Neuronal stem cell (in vitro differentiated cells): ENCODE measurements around the gene EDNRB.

Experiments
- DNase-seq: peaks from one replicate; pipeline ENCODE4 v3.0.0-alpha.2; 2013; ENCODE audit warnings: low spot score
- H2AFZ ChIP-seq: one replicate; pipeline ENCODE4 v1.6.1; 2013; ENCODE audit warnings: mild to moderate bottlenecking, low read length, inconsistent platforms
- H2AK5ac ChIP-seq: 2 replicates; pipeline ENCODE4 v1.6.1; 2013; ENCODE audit warnings: low read depth, mild to moderate bottlenecking, inconsistent platforms, low read length, moderate library complexity, mixed read lengths
- H2BK120ac ChIP-seq: 2 replicates; pipeline ENCODE4 v1.6.1; 2013; ENCODE audit warnings: low read depth, mild to moderate bottlenecking, inconsistent platforms, low read length, moderate library complexity, mixed read lengths
- H2BK12ac ChIP-seq: one replicate; pipeline ENCODE4 v1.6.1; 2013; ENCODE audit warnings: low read length, inconsistent platforms
- H2BK15ac ChIP-seq: 2 replicates; pipeline ENCODE4 v1.6.1; 2013; ENCODE audit warnings: mild to moderate bottlenecking, low read length, inconsistent platforms, mixed read lengths
- H2BK5ac ChIP-seq: one replicate; pipeline ENCODE4 v1.6.1; 2013; ENCODE audit warnings: inconsistent platforms, mild to moderate bottlenecking, low read length, moderate library complexity
- H3K14ac ChIP-seq: one replicate; pipeline ENCODE4 v1.6.1; 2013; ENCODE audit warnings: low read length, inconsistent platforms
- H3K18ac ChIP-seq: 2 replicates; pipeline ENCODE4 v1.6.1; 2013; ENCODE audit warnings: low read length, inconsistent platforms
- H3K23ac ChIP-seq: 2 replicates; pipeline ENCODE4 v1.6.1; 2013; ENCODE audit warnings: low read depth, mild to moderate bottlenecking, mixed read lengths, low read length, inconsistent platforms; ENCODE audit not compliant: poor library complexity
- H3K27ac ChIP-seq: replicated peaks from 3 replicates; pipeline ENCODE4 v1.5.1; 2013; ENCODE audit warnings: low read length, inconsistent platforms
- H3K27me3 ChIP-seq, 3 experiments: 2 replicates each; pipeline ENCODE4 v1.6.1; 2013; ENCODE audit warnings: low read length in 3 of 3, mild to moderate bottlenecking in 2 of 3, inconsistent platforms in 1 of 3, low read depth in 1 of 3, mixed read lengths in 1 of 3, moderate library complexity in 1 of 3; ENCODE audit not compliant: control insufficient read depth in 3 of 3, insufficient read depth in 3 of 3
- H3K36me3 ChIP-seq, 2 donors: replicated peaks in 1 of 2; 2 replicates each; pipeline ENCODE4 v1.6.1; 2013; ENCODE audit warnings: low read length in 2 of 2; ENCODE audit not compliant: control insufficient read depth in 2 of 2, insufficient read depth in 2 of 2
- H3K4ac ChIP-seq: 2 replicates; pipeline ENCODE4 v1.6.1; 2013; ENCODE audit warnings: inconsistent platforms, mild to moderate bottlenecking, low read length, moderate library complexity
- H3K4me1 ChIP-seq, 2 donors: 1 replicate in 1 of 2; 2 replicates in 1 of 2; pipeline ENCODE4 v1.6.1; 2013; ENCODE audit warnings: low read length in 2 of 2, low read depth in 1 of 2; ENCODE audit not compliant: control insufficient read depth in 2 of 2, insufficient read depth in 1 of 2
- H3K4me2 ChIP-seq: one replicate; pipeline ENCODE4 v1.6.1; 2013; ENCODE audit warnings: mild to moderate bottlenecking, low read length, inconsistent platforms; ENCODE audit not compliant: insufficient read depth, poor library complexity, severe bottlenecking
- H3K4me3 ChIP-seq, 2 donors: 2 replicates each; pipeline ENCODE4 v1.5.1; 2013; ENCODE audit warnings: low read length in 2 of 2, mild to moderate bottlenecking in 2 of 2, inconsistent platforms in 1 of 2, moderate library complexity in 1 of 2
- H3K79me1 ChIP-seq: one replicate; pipeline ENCODE4 v1.6.1; 2013; ENCODE audit warnings: low read depth, mild to moderate bottlenecking, inconsistent platforms, low read length, moderate library complexity
- H3K9ac ChIP-seq: one replicate; pipeline ENCODE4 v1.6.1; 2013; ENCODE audit warnings: mild to moderate bottlenecking, low read depth, low read length, inconsistent platforms; ENCODE audit not compliant: poor library complexity
- H3K9me3 ChIP-seq, 2 donors: replicated peaks in 1 of 2; 2 replicates each; pipeline versions ENCODE3 to v1.6.1; 2013; ENCODE audit warnings: low read length in 2 of 2, mild to moderate bottlenecking in 2 of 2, inconsistent platforms in 1 of 2, low read depth in 1 of 2, mixed read lengths in 1 of 2, moderate library complexity in 1 of 2; ENCODE audit not compliant: control insufficient read depth in 2 of 2, insufficient read depth in 1 of 2
- H4K8ac ChIP-seq: one replicate; pipeline ENCODE4 v1.6.1; 2013; ENCODE audit warnings: low read depth, mild to moderate bottlenecking, inconsistent platforms, low read length, moderate library complexity
- H4K91ac ChIP-seq: one replicate; pipeline ENCODE4 v1.6.1; 2013; ENCODE audit warnings: low read length, low read depth, mild to moderate bottlenecking, inconsistent platforms; ENCODE audit not compliant: poor library complexity
- WGBS, 2 donors: extraction: QIAGEN DNeasy Blood & Tissue Kit; methylation state at CpG; one replicate each; pipeline ENCODE4 v1.1.7; 2013; ENCODE audit warnings: missing lambda C conversion rate in 2 of 2, mixed read lengths in 1 of 2; ENCODE audit not compliant: insufficient read length in 2 of 2, insufficient replicate concordance in 1 of 2; ENCODE audit errors: extremely low coverage in 2 of 2; 5-methylcytosine and 5-hydroxymethylcytosine counted together

The EDNRB gene

GRCh38 chr13:77915686-77916085, 2.9 kb downstream of the EDNRB start:
- H2BK5ac ChIP-seq, result no peak overlapping the region

GRCh38 chr13:77913003-77913402, 5.6 kb downstream of the EDNRB start:
- Histone ChIP-seq H2BK12ac (no peak overlapping the region), H3K27ac (no peak overlapping the region), H2BK5ac (no peak overlapping the region), H3K9ac (no peak overlapping the region), H2BK120ac (no peak overlapping the region), H3K9me3 (peaks cover 0 to 4% of the 10 kb centered on the region in 2 donors), H3K27me3 (peaks cover 0 to 2% (median 0%) of the 10 kb centered on the region in 3 experiments), H3K14ac (no peak overlapping the region), H3K79me1 (no peaks in the 10 kb centered on the region), H2BK15ac (no peak overlapping the region), H3K23ac (no peak overlapping the region), H3K4me3 (no peak overlapping the region), H4K8ac (no peak overlapping the region), H2AK5ac (no peak overlapping the region), H4K91ac (no peak overlapping the region), H3K18ac (no peak overlapping the region), H2AFZ (no peak overlapping the region), H3K4me1 (peaks cover 0 to 2% of the 10 kb centered on the region in 2 donors), H3K4me2 (no peak overlapping the region), H3K4ac (no peak overlapping the region), H3K36me3 (no peaks in the 10 kb centered on the region)
- DNase-seq, result no peak
- no CpG with 5 or more reads among the region's 3 CpGs for WGBS, 2 donors

More at GRCh38 chr13:77915686-77916085, 2.9 kb downstream of the EDNRB start:
- Histone ChIP-seq H2BK120ac (no peak overlapping the region), H3K27ac (no peak overlapping the region), H3K18ac (no peak overlapping the region), H3K9ac (no peak overlapping the region), H3K27me3 (peaks cover 0 to 8% (median 2%) of the 10 kb centered on the region in 3 experiments), H3K4me1 (peaks cover 2 to 4% of the 10 kb centered on the region in 2 donors), H3K4ac (no peak overlapping the region), H3K4me3 (no peak overlapping the region), H4K91ac (no peak overlapping the region), H4K8ac (no peak overlapping the region), H3K4me2 (no peak overlapping the region), H2AFZ (no peak overlapping the region), H2BK15ac (no peak overlapping the region), H3K79me1 (no peaks in the 10 kb centered on the region), H3K23ac (no peak overlapping the region), H3K14ac (no peak overlapping the region), H3K36me3 (no peaks in the 10 kb centered on the region), H2AK5ac (no peak overlapping the region), H3K9me3 (peaks cover 0 to 4% of the 10 kb centered on the region in 2 donors), H2BK12ac (no peak overlapping the region)
- no CpG with 5 or more reads among the region's 1 CpG for WGBS, 2 donors
- no peak for DNase-seq

GRCh38 chr13:77911751-77912150, 6.9 kb downstream of the EDNRB start:
- Histone ChIP-seq H3K36me3 (no peaks in the 10 kb centered on the region), H3K9me3 (peaks cover 0 to 4% of the 10 kb centered on the region in 2 donors), H3K27me3 (no peaks in the 10 kb centered on the region), H3K18ac (no peak overlapping the region), H3K4ac (no peak overlapping the region), H3K4me1 (peaks cover 5 to 6% of the 10 kb centered on the region in 2 donors), H3K9ac (no peak overlapping the region), H3K4me2 (no peak overlapping the region), H2BK12ac (no peak overlapping the region), H2AFZ (no peak overlapping the region), H2BK15ac (no peak overlapping the region), H4K8ac (no peak overlapping the region), H3K14ac (no peak overlapping the region), H2AK5ac (no peak overlapping the region), H2BK120ac (no peak overlapping the region), H3K79me1 (no peaks in the 10 kb centered on the region), H2BK5ac (no peak overlapping the region), H3K4me3 (no peak overlapping the region), H3K27ac (no peak overlapping the region), H4K91ac (no peak overlapping the region), H3K23ac (no peak overlapping the region)
- WGBS, 2 donors, result no CpG with 5 or more reads among the region's 1 CpG
- DNase-seq, result no peak

GRCh38 chr13:77909827-77910226, 8.8 kb downstream of the EDNRB start:
- Histone ChIP-seq H3K4ac (no peak overlapping the region), H3K14ac (no peak overlapping the region), H3K27me3 (no peaks in the 10 kb centered on the region), H4K8ac (no peak overlapping the region), H3K4me1 (peaks cover 5 to 6% of the 10 kb centered on the region in 2 donors), H3K9me3 (peaks cover 0 to 3% of the 10 kb centered on the region in 2 donors), H2AFZ (no peak overlapping the region), H3K79me1 (no peaks in the 10 kb centered on the region), H3K18ac (no peak overlapping the region), H3K23ac (no peak overlapping the region), H3K4me3 (no peak overlapping the region), H2BK15ac (no peak overlapping the region), H2AK5ac (no peak overlapping the region), H3K36me3 (no peaks in the 10 kb centered on the region), H2BK12ac (no peak overlapping the region), H4K91ac (no peak overlapping the region), H3K9ac (no peak overlapping the region), H3K27ac (no peak overlapping the region), H2BK120ac (no peak overlapping the region), H3K4me2 (no peak overlapping the region), H2BK5ac (no peak overlapping the region)
- DNase-seq, result no peak
- WGBS, 2 donors, result 100% methylated on average over 1 of the region's 3 CpGs; no CpG with 5 or more reads in 1 of the 2 donors
